Measurements from ENCODE around the gene POP7.
"Not testable (repeated sequence)": the region's sequence is repeated elsewhere in the genome, so short reads cannot be mapped to it uniquely, and the experiment has no call there.

The POP7 gene

DNA sequence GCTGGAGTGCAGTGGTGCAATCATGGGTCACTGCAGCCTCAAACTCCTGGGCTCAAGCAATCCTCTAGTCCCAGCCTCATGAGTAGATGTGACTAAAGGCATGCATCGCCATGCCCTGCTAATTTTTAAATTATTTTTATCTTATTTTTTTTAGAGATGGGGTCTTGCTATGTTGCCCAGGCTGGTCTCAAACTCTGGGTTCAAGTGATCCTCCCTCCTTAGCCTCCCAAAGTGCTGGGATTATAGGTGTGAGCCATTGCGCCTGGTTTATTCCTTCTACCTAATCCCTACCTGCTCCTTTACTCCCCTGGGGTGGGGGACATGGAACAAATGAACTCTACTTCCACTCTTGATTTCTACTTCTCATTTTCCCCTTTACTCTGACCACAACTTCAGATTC is 18.4 kb downstream of the POP7 start:
- H3K4me1 Mint-ChIP-seq; H3K36me3 Mint-ChIP-seq; ATAC-seq; H3K9me3 Mint-ChIP-seq; H3K27ac Mint-ChIP-seq; H3K4me3 Mint-ChIP-seq; DNase-seq (ENCODE audit: low spot score in 2 of 2): not testable (repeated sequence)

DNA sequence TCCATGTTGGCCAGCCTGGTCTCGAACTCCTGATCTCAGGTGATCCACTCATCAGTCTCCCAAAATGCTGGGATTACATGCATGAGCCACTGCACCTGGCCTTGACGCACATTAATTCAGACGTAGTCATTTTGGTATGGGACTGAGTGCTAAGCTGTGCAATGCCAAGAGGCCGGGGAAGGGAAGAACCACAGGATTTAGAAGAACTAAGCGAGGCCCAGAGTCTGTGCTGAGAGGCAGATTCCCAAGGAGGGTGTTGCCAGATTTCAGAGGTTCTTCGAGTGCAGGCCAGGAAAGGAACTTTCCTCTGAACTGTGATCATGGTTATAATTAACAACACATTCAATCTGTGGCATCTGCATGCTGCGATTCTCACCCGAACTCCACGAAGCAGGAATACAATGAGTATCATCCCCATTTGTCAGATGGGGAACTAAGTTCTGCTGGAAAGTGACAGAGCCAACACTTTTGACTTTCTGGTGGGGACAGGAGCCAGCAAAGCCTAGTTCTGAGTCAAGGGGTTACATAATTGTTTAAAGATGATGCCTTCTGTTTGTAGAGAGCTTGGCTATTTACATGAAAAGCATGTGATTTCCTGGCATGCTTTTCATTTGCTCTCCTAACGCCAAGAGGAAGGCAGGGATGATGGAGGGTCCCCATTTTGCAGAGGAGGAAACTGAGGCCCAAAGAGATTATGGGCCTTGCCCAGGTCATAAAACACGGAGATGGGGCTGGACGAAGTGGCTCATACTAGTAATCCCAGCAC is 21.3 kb downstream of the POP7 start:
- no peaks in the 10 kb centered on the region for H3K9me3 Mint-ChIP-seq
- ATAC-seq (no peak), DNase-seq (ENCODE audit: low spot score in 2 of 2) (no peak)
- H3K4me3 Mint-ChIP-seq, result no peak overlapping the region
- no peaks in the 10 kb centered on the region for H3K4me1 Mint-ChIP-seq
- H3K27ac Mint-ChIP-seq, result no peak overlapping the region
- H3K36me3 Mint-ChIP-seq, result no peaks in the 10 kb centered on the region

DNA sequence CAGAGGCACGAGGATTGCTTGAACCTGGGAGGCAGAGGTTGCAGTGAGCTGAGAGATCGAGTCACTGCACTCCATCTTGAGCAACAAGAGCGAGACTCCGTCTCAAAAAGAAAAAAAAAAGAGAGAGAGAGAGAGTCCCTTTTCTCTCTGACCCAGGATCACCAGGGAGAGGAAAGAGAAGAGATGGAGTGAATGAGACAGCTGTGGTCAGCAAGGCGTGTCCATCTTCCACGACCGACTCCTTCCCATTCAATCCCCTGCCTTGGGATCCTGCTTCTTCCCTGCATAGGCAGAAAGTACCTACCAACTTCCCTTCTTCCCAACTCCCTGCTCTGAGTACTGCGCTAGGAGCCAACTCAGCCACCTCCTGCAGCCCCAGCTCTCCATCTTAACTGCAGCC is 22.3 kb downstream of the POP7 start:
- no peaks in the 10 kb centered on the region for H3K4me1 Mint-ChIP-seq
- H3K9me3 Mint-ChIP-seq, result no peaks in the 10 kb centered on the region
- DNase-seq (ENCODE audit: low spot score in 2 of 2) (no peak), ATAC-seq (no peak)
- no peaks in the 10 kb centered on the region for H3K36me3 Mint-ChIP-seq
- no peak overlapping the region for H3K27ac Mint-ChIP-seq
- H3K4me3 Mint-ChIP-seq, result no peak overlapping the region

DNA sequence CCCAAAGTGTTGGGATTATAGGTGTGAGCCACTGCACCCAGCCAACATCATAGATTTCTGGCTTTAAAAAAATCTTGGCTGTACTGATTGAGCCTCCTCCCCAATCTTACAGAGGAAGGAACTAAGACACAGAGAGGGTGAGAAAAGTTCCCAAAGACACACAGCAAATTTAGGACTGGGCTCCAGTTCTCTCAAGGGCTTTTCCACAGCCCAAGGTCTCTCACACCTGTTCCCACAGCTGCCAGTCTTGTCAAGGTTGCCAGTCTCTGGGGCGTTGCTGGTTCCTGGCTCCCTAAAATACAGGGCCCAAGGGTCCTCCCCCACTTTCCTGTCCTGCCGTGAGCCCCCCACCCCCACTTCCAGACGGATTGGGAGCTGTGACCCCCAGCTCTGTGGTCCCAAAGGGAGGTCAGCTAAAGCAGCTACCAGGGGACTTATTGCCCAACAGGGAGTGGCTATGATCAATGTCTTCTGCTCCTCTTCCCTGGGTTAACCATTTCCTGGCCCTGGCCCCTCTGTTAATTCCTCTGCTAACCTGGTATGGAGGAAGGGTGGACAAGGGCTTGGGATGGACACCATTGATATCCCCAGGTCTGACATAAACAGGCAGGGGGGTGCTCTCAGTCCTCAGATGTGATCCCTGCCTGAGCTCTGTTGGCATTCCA is 24.3 kb downstream of the POP7 start:
- Mint-ChIP-seq H3K27ac (no peak overlapping the region), H3K4me3 (no peak overlapping the region), H3K9me3 (no peaks in the 10 kb centered on the region), H3K4me1 (no peaks in the 10 kb centered on the region), H3K36me3 (no peaks in the 10 kb centered on the region)
- no peak for ATAC-seq
- DNase-seq (ENCODE audit: low spot score in 2 of 2), result no peak

DNA sequence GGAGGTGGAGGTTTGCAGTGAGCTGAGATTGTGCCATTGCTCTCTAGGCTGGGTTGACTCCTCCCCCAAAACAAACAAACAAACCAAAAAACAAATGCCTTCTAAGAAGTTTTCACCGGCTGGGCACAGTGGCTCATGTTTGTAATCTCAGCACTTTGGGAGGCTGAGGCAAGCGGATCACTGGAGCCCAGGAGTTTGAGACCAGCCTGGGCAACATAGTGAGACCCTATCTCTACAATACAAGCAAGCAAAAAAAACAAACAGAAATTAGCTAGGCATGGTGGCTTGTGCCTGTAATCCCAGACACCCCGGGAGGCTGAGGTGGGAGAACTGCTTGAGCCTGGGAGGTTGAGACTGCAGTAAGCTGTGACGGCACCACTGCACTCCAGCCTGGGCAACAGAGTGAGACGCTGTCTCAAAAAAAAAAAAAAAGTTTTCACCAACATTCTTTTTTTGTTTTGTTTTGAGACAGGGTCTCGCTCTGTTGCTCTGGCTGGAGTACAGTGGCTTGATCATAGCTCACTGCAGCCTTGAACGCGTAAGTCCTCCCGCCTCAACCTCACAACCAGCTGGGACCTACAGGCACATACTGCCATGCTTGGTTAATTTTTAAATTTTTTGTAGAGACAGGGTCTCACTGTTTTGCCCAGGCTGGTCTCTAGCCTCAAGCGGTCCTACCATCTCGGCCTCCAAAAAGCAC is 26.2 kb downstream of the POP7 start:
- ATAC-seq, result no peak
- Mint-ChIP-seq H3K27ac (no peak overlapping the region), H3K4me3 (no peak overlapping the region)

DNA sequence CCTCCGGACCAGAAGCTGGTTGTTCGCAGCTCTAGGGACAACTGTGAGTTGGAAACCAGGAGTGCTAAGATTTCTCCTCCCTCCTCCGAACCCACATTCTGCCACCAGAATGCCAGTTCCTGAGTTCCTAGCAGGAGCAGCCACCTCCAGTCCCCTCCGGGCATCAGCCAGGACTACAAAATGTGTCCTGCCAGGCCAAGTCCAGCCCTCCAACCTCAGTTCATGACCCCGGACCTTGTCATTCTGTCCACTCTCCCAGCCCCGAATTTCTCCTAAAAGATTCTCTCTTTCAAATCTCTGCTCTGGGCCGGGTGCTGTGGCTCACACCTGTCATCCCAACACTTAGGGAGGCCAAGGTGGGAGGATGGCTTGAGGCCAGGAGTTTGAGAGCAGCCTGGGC is 29.8 kb downstream of the POP7 start:
- no peak for DNase-seq (ENCODE audit: low spot score in 2 of 2)
- H3K9me3 Mint-ChIP-seq, result no peaks in the 10 kb centered on the region
- H3K27ac Mint-ChIP-seq, result no peak overlapping the region

More for the DNA sequence above, 26.2 kb downstream of the POP7 start:
- H3K4me1 Mint-ChIP-seq, result no peaks in the 10 kb centered on the region
- no peaks in the 10 kb centered on the region for H3K9me3 Mint-ChIP-seq
- no peak for DNase-seq (ENCODE audit: low spot score in 2 of 2)
- H3K36me3 Mint-ChIP-seq, result no peaks in the 10 kb centered on the region

DNA sequence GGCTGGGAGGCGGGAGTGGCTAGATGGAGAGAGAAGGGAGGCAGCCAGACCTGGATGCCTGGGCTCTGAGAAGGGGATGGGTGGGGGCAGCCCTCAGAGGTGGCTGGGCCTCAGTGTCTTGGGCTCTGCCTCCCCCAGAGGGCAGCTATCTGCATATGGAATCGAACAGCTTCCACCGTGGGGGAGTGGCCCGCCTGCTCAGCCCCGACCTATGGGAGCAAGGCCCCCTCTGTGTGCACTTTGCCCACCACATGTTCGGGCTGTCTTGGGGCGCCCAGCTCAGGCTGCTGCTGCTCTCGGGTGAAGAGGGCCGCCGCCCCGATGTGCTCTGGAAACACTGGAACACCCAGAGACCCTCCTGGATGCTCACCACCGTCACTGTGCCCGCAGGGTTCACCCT is 30.8 kb downstream of the POP7 start:
- H3K4me3 Mint-ChIP-seq, result no peak overlapping the region
- ATAC-seq, result no peak
- no peak overlapping the region for H3K27ac Mint-ChIP-seq
- H3K4me1 Mint-ChIP-seq, result no peaks in the 10 kb centered on the region
- no peaks in the 10 kb centered on the region for H3K36me3 Mint-ChIP-seq
- no peak for DNase-seq (ENCODE audit: low spot score in 2 of 2)
- H3K9me3 Mint-ChIP-seq, result no peaks in the 10 kb centered on the region

More for the DNA sequence above, 29.8 kb downstream of the POP7 start:
- no peaks in the 10 kb centered on the region for H3K36me3 Mint-ChIP-seq
- H3K4me1 Mint-ChIP-seq, result no peaks in the 10 kb centered on the region
- no peak for ATAC-seq
- H3K4me3 Mint-ChIP-seq, result no peak overlapping the region

DNA sequence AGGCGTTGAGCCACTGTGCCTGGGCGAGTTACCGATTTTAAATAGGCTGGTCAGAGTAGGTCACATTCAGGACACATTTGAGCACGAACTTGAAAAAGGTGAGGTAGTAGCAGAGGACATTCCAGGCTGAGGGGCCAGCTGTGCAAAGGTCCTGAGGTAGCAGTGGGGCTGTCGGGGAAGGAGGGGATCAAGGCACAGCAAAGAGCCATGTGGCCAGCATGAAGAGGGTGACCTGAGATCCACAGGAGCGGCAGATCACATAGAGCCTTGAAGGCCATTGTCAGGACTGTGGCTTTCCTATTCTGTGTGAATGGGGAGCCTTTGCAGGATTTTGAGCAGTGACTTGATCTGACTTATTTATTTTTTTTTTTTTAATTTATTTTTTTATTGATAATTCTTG is 34.0 kb downstream of the POP7 start:
- Mint-ChIP-seq H3K36me3 (no peaks in the 10 kb centered on the region), H3K4me3 (no peak overlapping the region), H3K4me1 (peaks cover under 1% of the 10 kb centered on the region), H3K27ac (peak overlapping the region; percentile 49), H3K9me3 (no peaks in the 10 kb centered on the region)
- no peak for DNase-seq (ENCODE audit: low spot score in 2 of 2)
- ATAC-seq, result no peak

DNA sequence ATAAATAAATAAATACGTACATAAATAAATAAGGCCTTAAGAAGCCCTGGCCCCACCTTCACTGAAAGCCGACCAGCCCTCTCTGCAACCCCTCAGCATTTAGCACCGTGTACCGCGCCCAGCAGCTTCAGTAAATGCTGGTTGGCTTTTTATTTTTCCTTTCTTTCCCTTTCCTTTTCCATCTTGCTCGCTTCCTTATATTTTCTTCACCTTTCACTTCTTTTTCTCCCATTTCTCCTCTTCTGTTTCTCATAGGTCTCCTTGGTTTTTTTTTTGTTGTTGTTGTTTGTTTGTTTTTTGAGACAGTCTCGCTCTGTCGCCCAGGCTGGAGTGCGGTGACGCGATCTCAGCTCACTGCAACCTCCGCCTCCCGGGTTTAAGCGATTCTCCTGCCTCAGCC is 38.7 kb downstream of the POP7 start:
- Mint-ChIP-seq H3K36me3 (no peaks in the 10 kb centered on the region), H3K9me3 (no peaks in the 10 kb centered on the region), H3K4me1 (peaks cover 7% of the 10 kb centered on the region), H3K4me3 (peak overlapping the region; percentile 68), H3K27ac (no peak overlapping the region)
- DNase-seq (ENCODE audit: low spot score in 2 of 2) (no peak), ATAC-seq (no peak)

DNA sequence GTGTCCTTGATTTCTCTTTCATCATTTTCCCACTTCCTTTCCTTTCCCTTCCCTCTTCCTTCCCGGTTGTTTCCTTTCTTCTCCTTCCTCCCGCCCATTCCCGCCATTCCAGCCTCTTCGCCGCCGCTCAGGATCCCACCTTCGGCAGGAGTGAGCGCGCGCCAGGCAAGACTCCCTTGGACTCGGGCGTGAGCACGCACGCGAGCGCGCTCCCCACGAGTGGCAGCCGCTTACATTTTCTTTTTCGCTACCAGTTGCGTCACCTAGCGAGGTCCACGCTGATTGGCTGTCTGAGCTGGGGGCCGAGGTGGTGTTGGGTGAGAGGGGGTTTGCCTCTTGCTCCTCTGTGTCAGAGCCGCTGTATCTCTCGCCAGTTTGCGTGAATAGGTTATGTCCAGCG is 39.3 kb downstream of the POP7 start:
- no peaks in the 10 kb centered on the region for H3K36me3 Mint-ChIP-seq
- DNase-seq (ENCODE audit: low spot score in 2 of 2), result peak in 1 of 2 donors; percentile 58
- peak; percentile 59 for ATAC-seq
- peaks cover 7% of the 10 kb centered on the region for H3K4me1 Mint-ChIP-seq
- H3K4me3 Mint-ChIP-seq, result peak overlapping the region; percentile 68
- no peaks in the 10 kb centered on the region for H3K9me3 Mint-ChIP-seq
- H3K27ac Mint-ChIP-seq, result peak overlapping the region; percentile 50

DNA sequence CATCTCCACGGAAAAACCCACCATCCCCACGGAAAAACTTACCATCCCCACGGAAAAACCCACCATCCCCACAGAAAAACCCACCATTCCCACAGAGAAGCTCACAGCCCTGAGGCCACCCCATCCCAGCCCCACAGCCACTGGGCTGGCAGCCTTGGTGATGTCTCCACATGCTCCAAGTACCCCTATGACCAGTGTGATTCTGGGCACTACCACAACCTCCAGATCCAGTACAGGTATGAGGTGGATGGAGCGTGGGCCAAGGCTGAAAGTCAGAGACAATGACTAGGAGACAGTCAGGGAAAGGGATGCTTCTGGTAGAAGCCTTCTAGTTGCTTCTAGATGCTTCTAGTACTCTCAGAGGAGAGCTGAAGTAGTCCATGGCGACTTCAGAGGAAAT is 47.1 kb downstream of the POP7 start:
- peaks cover 19% of the 10 kb centered on the region for H3K36me3 Mint-ChIP-seq
- peak overlapping the region; percentile 95 for H3K27ac Mint-ChIP-seq
- H3K4me3 Mint-ChIP-seq, result no peak overlapping the region
- H3K9me3 Mint-ChIP-seq, result no peaks in the 10 kb centered on the region
- ATAC-seq (peak; percentile 51), DNase-seq (ENCODE audit: low spot score in 2 of 2) (no peak)
- H3K4me1 Mint-ChIP-seq, result no peaks in the 10 kb centered on the region

DNA sequence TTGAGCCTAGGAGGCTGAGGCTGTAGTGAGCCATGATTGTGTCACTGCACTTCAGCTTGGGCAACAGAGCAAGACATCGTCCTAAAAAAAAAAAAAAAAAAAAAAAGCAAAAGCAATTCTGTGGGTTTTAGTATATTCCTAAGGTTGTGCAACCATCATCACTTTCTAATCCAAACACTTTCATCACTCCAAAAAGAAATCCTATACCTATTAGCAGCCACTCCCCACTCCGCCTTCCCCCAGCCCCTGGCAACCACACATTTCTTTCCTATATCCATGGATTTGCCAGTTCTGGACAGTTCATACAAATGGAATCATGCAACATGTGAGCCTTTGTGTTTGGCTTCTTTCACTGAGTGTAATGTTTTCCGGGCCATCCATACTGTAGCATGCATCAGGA is 47.8 kb downstream of the POP7 start:
- ATAC-seq (no peak), DNase-seq (ENCODE audit: low spot score in 2 of 2) (no peak)
- Mint-ChIP-seq H3K4me3 (no peak overlapping the region), H3K9me3 (no peaks in the 10 kb centered on the region), H3K36me3 (peaks cover 19% of the 10 kb centered on the region), H3K4me1 (no peaks in the 10 kb centered on the region), H3K27ac (no peak overlapping the region)

Measured in stimulated activated effector memory CD8-positive, alpha-beta T cell treated with anti-CD3 and anti-CD28 coated beads, Interleukin-12 subunit alpha, Interleukin-12 subunit beta, amount 100 ng/mL, for 72 hours (primary cell).